HG02610 (cell line): Measurements from ENCODE around the gene APOL6.
"Not testable (repeated sequence)": the region's sequence is repeated elsewhere in the genome, so short reads cannot be mapped to it uniquely, and the experiment has no call there.

Experiments
- ATAC-seq: cut with Tn5 transposase; IDR thresholded peaks from one replicate; pipeline ENCODE4 v1.9.1; 2021; ENCODE audit warnings: mild to moderate bottlenecking, moderate library complexity; ENCODE audit not compliant: unreplicated experiment

The APOL6 gene

GRCh38 chr22:35634943-35635540 is 13.2 kb upstream of the APOL6 start:
- ATAC-seq: no peak

GRCh38 chr22:35637254-35637653 is 11.0 kb upstream of the APOL6 start:
- ATAC-seq: no peak

GRCh38 chr22:35638001-35638400 is 10.2 kb upstream of the APOL6 start:
- no peak for ATAC-seq

GRCh38 chr22:35638410-35638809 is 9.8 kb upstream of the APOL6 start:
- no peak for ATAC-seq

GRCh38 chr22:35641494-35642120 is 6.6 kb upstream of the APOL6 start:
- no peak for ATAC-seq

- ATAC-seq: no peak
These were observed 5.9 kb upstream of the APOL6 start for GRCh38 chr22:35642305-35642741.

- ATAC-seq: no peak
These were observed 4.3 kb upstream of the APOL6 start for GRCh38 chr22:35643991-35644390.

- no peak for ATAC-seq
These were observed 2.6 kb upstream of the APOL6 start for GRCh38 chr22:35645646-35646045.

- ATAC-seq: no peak
These were observed 844 bp downstream of the APOL6 start for GRCh38 chr22:35649026-35649553.

- no peak for ATAC-seq
These were observed 1.5 kb downstream of the APOL6 start for GRCh38 chr22:35649636-35650250.

- no peak for ATAC-seq
These were observed 2.8 kb downstream of the APOL6 start for GRCh38 chr22:35651085-35651484.

GRCh38 chr22:35653824-35654223 is 5.6 kb downstream of the APOL6 start:
- no peak for ATAC-seq

GRCh38 chr22:35656284-35656752 is 8.1 kb downstream of the APOL6 start:
- ATAC-seq: no peak

- ATAC-seq: no peak
These were observed 9.5 kb downstream of the APOL6 start for GRCh38 chr22:35657571-35658312.

- no peak for ATAC-seq
These were observed 12.3 kb downstream of the APOL6 start for GRCh38 chr22:35660291-35661127.

GRCh38 chr22:35661464-35661863 is 13.2 kb downstream of the APOL6 start:
- no peak for ATAC-seq

- ATAC-seq: no peak
These were observed 14.7 kb downstream of the APOL6 start for GRCh38 chr22:35662914-35663313.

- no peak for ATAC-seq
These were observed 15.1 kb downstream of the APOL6 start for GRCh38 chr22:35663371-35663770.

- ATAC-seq: no peak
These were observed 16.8 kb downstream of the APOL6 start for GRCh38 chr22:35664955-35665587.

- not testable (repeated sequence) for ATAC-seq
These were observed 18.5 kb downstream of the APOL6 start for GRCh38 chr22:35666699-35667098.
